Kidney (tissue), 14 donors: ENCODE data around the gene EFCAB11. TPM values are rescaled to one million over a fixed set of nuclear protein-coding genes. Genes with fewer than 3 reads are reported as not detected.

ENCODE experiments used
- DNase-seq, 5 donors: peaks; one replicate each; pipeline ENCODE4 v3.0.0-alpha.2; 2013 to 2020
- FAIRE-seq: peaks from 2 replicates; lab custom pipeline; 2012; peaks lifted over from hg19 to GRCh38; lab: Jason Lieb, UNC
- H3K27ac ChIP-seq, 2 donors: one replicate each; pipeline ENCODE4 v1.7.0; 2013; ENCODE audit warnings: low read depth in 2 of 2, low read length in 2 of 2, inconsistent platforms in 1 of 2
- H3K27me3 ChIP-seq: one replicate; pipeline ENCODE4 v1.7.1; 2013; ENCODE audit warnings: low read length, inconsistent platforms; ENCODE audit not compliant: control insufficient read depth, insufficient read depth
- H3K36me3 ChIP-seq, 3 donors: one replicate each; pipeline versions ENCODE4 v1.7.0 to v1.7.1; 2013; ENCODE audit warnings: low read length in 3 of 3, control low read depth in 1 of 3, inconsistent platforms in 1 of 3; ENCODE audit not compliant: insufficient read depth in 3 of 3, control insufficient read depth in 2 of 3
- H3K4me1 ChIP-seq, 3 donors: one replicate each; pipeline versions ENCODE4 v1.7.0 to v1.7.1; 2013; ENCODE audit warnings: low read length in 3 of 3, inconsistent platforms in 1 of 3, low read depth in 1 of 3; ENCODE audit not compliant: control insufficient read depth in 2 of 3, insufficient read depth in 2 of 3
- H3K4me3 ChIP-seq, 3 donors: one replicate each; pipeline versions ENCODE4 v1.7.0 to v1.8.1; 2013; ENCODE audit warnings: low read length in 3 of 3, control low read depth in 1 of 3, inconsistent platforms in 1 of 3
- H3K9ac ChIP-seq, 3 donors: one replicate each; pipeline versions ENCODE4 v1.7.0 to v1.7.1; 2013; ENCODE audit warnings: low read length in 3 of 3, control low read depth in 1 of 3, inconsistent platforms in 1 of 3
- H3K9me3 ChIP-seq, 3 donors: one replicate each; pipeline versions ENCODE4 v1.7.0 to v1.7.1; 2013; ENCODE audit warnings: low read length in 3 of 3, control low read depth in 1 of 3, inconsistent platforms in 1 of 3; ENCODE audit not compliant: control insufficient read depth in 2 of 3, insufficient read depth in 1 of 3
- CTCF ChIP-seq: IDR thresholded peaks from 3 replicates; pipeline ENCODE4 v1.5.1; 2012; ENCODE audit warnings: mild to moderate bottlenecking, moderate library complexity, borderline replicate concordance; ENCODE audit not compliant: insufficient read depth; ENCODE audit errors: extremely low read depth
- intact Hi-C: fragments of 100-400 bp; cut with DNase I; formaldehyde crosslinking; loops from one replicate; pipeline ENCODE4 v1.11.1; 2022
- polyA plus RNA-seq: library from polyadenylated mRNA; stranded (reverse); fragments of 350-450 nt; fragmentation: Illumina TruSeq; extraction: RNeasy Lipid Tissue Mini Kit (QIAGEN cat#74804); gene quantifications from one replicate; pipeline ENCODE4 v1.2.3, GENCODE V29; 2014; ENCODE audit warnings: low read depth, low replicate concordance; ENCODE audit not compliant: insufficient read depth
- total RNA-seq: library from RNA; stranded (reverse); fragmentation: NEBNext Ultra II Directional; extraction: Animal tissue kit (Norgen Biotek cat#: 25700); gene quantifications from one replicate; pipeline ENCODE4 v1.2.1, GENCODE V29; 2021
- donor health status: control.
- donor health status: control.
- donor health status: control.
- donor health status: control.
- donor health status: control.
- donor health status: DM: yes; HTN: yes; CAD: no.
- donor health status: Normal renal cell carcinoma (clear cell type).

The EFCAB11 gene
- total and polyA plus RNA-seq, 2 donors from 2014 or later = 8.4 to 8.9 TPM

GRCh38 chr14:89747126-89747525 lies 207.4 kb downstream of the EFCAB11 start:
- Histone ChIP-seq H3K9me3 (no peaks in the 10 kb centered on the region), H3K4me3 (no peak overlapping the region), H3K27ac (no peak overlapping the region), H3K27me3 (no peaks in the 10 kb centered on the region), H3K36me3 (no peaks in the 10 kb centered on the region), H3K4me1 (no peaks in the 10 kb centered on the region), H3K9ac (no peak overlapping the region)
- DNase-seq (no peak), FAIRE-seq (no peak)
- TF ChIP-seq CTCF = no peak
- intact Hi-C loops = no loop called here

GRCh38 chr14:89746654-89747053 lies 207.9 kb downstream of the EFCAB11 start:
- Histone ChIP-seq H3K36me3 (no peaks in the 10 kb centered on the region), H3K27ac (no peak overlapping the region), H3K27me3 (no peaks in the 10 kb centered on the region), H3K4me1 (no peaks in the 10 kb centered on the region), H3K9ac (no peak overlapping the region), H3K4me3 (no peak overlapping the region), H3K9me3 (no peaks in the 10 kb centered on the region)
- DNase-seq (no peak), FAIRE-seq (no peak)
- TF ChIP-seq CTCF = no peak
- intact Hi-C loops = no loop called here

- intact Hi-C loops = no loop called here
- no peaks in the 10 kb centered on the region for H3K27me3 ChIP-seq
- H3K4me3 ChIP-seq = no peak overlapping the region
- H3K9ac ChIP-seq = no peak overlapping the region
- DNase-seq (no peak), FAIRE-seq (no peak)
- no peaks in the 10 kb centered on the region for H3K36me3 ChIP-seq
- no peak overlapping the region for H3K27ac ChIP-seq
- no peaks in the 10 kb centered on the region for H3K9me3 ChIP-seq
- no peak for TF ChIP-seq CTCF
- no peaks in the 10 kb centered on the region for H3K4me1 ChIP-seq
Observed at GRCh38 chr14:89746135-89746534, 208.4 kb downstream of the EFCAB11 start.

Other genes with a start within 250 kb of the EFCAB11 start
- 15.7 TPM for gene TDP1, start 1.2 kb upstream of the EFCAB11 start, total RNA-seq
- 4.8 TPM for gene TDP1, start 1.2 kb upstream of the EFCAB11 start, polyA plus RNA-seq
- 1.4 TPM for gene KCNK13, start 107.3 kb upstream of the EFCAB11 start, total RNA-seq
- 6.3 TPM for gene KCNK13, start 107.3 kb upstream of the EFCAB11 start, polyA plus RNA-seq